ENCODE measurements around the gene ZNF438.
"Not testable (repeated sequence)": the region's sequence is repeated elsewhere in the genome, so short reads cannot be mapped to it uniquely, and the experiment has no call there.

ZNF438 gene

DNA sequence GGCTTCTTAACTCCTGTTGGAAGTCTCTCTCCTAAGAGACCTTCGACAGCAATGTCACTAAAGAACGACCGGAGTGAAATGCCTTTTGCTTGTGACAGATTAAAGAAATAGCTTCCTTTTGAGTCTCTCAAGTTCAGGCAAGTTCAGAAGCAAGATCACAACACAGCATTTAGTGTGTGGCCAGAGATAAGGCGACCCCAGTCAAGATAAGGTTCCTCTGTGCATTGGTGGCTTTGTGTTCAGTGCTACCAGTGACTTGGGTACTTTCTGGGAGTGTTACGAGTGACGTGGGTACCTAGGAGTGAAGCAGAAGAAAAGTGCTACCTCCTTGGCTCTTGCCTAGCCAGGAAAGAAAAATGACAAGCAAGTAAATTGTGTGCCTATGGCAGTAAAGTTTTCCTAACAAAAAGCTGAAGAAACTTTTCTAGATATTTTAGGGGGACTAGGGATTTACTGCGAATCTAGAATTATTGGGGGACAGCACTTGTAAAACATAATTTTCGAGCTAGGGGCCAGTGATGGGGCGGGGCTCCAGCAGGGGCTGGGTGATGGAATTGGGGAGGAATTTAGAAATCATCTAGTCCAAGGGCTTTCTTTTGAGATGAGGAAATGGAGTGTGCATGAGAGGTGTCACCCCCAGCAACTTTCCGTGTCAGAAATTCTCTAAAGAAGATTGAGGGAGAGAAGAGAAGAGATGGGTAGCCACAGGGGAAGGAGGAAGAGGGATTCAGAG is 210.2 kb downstream of the ZNF438 start:
- no peak for DNase-seq

DNA sequence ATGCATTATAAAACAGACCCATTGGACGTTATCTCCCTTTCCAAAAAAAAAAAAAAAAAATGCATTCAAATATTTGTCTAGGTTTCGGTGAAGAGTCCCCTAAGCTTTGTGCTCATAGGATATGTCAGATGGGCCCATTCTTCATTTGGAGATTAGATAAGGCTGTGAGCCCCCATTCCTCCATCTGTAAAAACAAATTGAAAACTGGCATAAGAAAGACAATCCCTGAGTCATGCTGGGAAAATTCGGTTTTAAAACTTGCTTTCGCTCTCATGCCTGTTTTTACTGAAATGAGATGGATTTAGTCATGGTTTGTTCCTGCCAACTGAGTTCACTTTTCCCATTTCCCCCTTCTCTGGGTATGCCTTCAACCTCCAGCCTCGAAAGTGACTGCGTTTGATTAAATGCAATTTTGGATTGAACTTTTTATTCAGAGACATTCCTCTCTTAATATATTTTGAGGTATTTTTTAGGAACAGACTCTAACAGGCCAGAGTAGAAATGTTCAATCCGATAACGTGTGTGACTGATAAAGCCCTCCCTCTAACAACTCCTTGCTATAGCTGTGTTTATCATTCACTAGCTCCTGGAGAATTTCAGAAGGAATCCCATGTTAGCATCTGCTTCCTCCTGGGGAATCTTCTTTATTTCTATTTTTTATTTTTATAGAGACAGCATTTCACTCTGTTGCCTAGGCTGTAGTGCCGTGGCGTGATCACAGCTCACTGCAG is 211.2 kb downstream of the ZNF438 start:
- DNase-seq, result no peak

DNA sequence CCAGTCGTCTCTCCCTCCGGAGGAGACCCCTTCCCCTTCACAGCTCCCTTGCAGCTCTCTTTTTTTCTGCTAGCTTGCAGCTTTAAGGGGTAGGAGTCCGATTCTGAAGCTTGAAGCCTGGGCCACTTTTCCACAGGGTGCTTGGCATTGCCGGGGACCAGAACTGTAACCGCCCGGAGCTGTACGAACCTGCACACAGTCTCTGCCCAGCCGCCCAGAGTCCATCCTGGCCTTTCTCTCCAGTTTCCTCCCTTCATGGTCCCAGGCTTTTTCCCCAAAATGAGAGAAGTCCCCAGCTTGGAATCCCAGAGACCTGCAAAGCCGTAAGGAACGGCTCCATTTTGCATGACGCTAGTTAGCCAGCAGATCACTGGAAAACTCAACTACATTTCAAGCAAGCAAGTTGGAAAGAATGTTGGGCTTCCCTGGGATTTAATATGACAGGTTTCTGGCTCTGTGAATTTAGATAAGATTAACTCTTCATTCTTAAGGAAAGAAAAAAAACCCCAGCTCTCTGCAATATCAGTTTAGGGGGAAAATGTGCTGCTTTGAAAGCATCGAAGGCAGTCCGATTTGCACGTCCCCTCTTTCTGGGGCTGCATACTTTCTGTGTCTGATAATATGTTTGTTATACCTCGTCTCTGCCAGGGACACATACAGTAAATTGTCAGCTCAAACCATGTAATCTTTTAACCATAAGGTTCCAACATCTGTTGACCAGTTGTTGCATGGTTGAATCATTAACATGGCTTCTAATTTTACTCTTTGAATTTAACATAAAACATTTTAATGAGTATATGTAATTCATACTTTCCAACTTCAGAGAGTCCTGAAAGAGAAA is 212.1 kb downstream of the ZNF438 start:
- no peak for DNase-seq

DNA sequence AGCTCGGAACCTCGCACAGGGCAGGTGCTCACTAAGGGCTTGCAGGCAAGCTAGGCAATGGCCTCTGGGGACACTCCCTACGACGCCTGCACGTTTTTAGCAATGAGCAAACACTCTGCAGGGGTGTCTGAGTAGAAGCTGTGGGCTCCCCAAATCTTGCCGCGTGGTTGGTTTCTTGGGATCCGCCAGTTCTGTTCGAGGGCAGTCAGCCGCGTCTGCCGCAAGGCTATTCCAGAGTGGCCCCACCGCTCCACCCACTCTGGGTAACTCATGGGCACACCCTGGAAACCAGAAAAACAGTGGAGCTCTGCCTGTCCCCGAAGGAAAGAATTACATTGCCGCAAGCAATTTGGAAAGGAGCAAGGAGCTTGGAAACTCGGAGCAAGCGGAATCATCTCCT is 212.8 kb downstream of the ZNF438 start:
- DNase-seq, result no peak

DNA sequence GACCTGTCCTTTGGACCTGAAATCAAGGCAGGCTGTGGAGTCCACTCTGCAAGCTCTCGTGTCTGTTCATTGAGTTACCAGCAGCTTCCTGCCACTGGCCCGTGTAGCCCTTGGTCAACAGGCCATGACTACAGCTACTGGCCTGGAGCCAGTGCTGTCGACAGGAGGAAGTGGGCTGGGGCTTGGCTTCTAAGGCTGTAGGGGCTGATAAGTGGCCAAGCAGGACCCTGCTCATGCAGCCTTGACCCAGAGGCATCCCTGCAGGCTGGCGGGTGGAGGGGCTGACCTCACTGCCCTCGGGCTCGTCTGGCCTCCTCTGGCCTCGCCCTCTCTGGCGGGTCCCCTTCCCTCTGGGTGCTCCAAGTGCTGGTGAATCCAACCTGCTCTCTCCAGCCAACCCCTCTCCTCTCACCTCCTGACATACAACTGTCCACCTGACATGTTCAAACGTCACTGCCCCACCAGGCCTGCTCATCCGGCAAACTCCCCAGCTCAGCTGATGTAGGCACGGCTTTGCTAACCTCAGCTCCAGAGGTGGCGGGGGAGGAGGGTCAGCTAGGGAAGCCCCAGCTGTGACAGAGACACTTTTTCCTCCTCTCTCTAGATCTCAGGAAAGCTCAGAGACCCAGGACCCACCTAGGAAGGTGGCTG is 213.5 kb downstream of the ZNF438 start:
- no peak for DNase-seq

DNA sequence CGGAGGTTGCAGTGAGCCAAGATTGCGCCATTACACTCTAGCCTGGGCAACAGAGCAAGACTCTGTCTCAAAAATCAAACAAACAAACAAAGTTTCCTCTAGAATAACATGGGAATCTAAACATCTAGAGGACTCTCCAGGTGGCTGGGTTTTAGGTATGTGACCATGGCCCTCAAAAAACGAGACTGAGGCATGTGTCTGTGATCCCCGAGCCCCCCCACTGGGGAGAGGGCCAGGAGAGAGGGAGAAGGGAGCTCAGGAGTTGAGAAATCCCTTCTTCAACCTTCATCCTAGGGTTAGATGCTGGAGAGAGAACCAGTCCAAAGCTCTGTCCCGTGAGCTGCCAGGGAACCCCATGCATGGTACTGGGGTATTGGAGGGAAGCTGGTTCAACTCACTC is 214.1 kb downstream of the ZNF438 start:
- DNase-seq, result no peak

DNA sequence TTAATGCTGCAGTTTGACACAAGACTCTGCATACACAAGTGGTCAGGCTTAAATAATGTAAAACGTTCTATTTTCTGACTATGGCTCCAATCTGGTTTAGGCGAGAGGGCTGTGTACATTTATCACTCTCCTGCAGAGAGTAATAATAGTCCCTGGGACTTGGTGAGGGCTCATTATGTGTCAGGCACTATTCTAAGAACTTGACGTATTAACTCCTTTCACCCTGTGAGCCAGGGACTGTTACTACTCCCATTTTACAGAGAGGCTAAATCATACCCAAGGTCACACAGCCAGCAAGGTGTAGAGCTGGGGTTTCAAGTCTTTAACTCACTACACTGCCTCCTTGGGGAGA is 214.9 kb downstream of the ZNF438 start:
- no peak for DNase-seq

DNA sequence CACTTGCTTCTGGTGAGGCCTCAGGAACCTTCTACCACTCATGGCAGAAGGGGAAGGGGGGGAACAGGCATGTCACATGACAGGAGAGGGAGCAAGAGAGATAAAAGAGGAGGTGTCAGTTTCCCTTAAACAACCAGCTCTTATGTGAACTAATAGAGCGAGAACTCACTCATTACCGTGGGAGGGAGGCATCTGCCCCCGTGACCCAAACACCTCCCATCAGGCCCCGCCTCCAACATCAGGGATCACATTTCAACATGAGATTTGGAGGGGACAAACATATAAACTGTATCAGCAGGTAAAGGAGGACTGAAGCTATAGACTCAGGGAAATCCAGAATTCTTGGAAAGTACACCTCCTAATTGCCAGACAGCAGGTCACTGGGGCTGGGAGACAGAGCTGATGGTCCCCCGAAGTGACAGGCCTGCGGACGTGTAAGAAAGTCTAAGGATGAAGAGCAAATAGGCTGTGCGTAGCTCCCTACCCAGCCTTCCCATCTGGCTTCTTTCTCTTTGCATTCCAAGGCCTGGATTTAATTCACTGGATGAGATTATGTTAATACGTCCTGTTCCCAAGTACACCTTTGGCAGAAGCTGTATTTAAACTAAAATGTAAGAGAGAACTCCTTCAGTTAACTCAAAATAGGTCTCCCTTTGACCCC is 215.4 kb downstream of the ZNF438 start:
- no peak for DNase-seq

DNA sequence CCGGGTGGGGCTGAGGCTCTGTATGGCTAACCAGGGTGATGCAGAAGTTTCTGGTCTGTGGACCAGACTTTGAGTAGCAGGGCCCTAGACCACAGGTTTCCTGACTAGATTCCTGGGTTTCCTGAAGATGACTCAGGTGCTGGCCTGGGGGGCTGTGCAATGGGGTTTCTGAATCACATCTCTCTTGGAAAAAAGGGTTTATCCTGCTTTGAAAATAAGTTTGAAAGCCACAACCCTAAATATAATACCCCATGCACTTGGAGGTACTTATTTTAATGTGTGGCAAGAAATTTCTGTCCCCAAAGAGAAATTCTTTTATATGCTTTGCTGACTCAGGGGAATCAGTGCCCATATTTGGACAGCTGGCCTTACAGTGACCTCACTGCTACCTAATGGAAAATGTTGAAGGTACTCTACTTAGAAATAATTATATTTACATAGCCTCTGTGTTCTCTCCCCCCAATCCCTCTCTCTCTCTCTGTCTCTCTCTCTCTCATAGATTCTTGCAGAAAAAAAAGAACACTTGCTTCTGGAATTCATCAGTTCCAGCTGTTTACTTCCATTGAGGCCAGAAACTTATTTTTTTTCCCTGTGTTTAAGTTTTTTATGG is 217.7 kb downstream of the ZNF438 start:
- no peak for DNase-seq

DNA sequence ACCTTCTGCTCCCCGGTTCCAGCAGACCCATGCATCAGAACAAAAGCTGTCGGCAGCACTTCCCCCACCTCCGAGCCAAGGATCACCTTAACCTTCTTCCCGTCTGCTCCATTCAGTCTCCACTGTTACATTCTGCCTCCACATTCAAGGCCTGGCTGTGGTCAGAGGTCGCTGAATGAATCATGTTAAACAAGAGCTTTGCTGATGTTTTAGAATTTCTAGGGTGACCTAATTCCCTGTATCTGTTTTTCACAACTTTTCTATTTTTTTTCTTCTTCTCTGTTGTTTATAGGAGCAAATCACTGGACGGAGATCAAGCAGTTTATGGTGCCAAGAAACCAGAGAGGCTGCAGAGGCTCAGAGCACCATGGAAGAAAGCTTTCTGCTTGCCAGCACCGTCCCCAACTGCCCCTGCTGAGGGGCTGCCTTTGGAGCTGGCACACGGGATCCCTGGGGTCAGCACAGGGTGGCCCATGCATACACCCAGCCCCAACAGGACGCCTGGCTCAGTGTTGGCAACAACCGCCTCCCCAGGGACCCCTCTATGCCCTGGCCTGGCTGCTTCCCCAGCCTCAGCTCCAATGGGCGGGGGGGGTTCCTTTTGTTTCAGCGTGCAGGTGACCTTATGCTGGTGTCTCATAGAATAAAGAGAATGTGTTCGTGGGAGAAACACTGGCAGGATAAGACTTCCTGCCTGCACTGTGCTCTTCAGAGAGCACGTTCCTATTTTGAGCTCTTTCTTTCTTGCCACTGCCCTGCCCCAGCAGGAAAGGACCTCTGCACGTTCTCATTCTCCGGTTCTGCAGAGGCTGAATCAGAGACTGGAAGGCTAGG is 219.4 kb downstream of the ZNF438 start:
- no peak for DNase-seq

DNA sequence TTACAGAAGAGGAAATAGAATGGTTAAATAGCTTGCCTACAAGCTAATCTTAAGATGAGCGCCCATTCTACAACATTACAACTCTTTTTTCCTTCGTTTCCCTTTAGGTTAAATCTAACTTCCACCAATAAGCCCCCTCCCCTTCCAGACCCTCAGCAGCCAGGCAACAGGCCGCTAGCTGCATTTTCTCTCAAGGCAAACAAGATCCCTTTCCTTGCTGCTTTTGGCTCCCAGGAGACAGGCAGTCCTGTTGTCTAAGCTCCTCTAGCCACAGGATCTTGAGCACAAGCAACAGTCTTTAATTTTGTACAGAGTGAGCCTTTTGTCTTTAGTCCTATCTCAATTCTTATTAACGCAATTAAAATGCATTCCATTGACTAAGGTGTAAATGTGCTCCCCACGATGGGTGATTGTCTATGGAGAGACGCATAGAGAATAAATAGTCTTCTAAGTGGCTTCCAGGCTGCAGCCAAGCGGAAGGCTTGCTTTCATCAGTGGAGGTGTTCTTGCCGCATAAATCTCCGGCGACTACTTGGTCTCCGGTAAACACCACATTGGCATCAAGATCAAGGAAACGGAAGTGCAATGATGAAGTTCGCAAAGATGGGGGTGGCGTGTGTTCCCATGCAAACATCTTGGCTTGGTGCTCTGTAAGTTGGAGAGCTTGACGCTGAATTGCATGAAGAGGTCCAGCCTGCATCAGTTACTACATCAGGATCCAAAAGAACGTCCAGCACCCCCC is 220.2 kb downstream of the ZNF438 start:
- DNase-seq, result no peak

DNA sequence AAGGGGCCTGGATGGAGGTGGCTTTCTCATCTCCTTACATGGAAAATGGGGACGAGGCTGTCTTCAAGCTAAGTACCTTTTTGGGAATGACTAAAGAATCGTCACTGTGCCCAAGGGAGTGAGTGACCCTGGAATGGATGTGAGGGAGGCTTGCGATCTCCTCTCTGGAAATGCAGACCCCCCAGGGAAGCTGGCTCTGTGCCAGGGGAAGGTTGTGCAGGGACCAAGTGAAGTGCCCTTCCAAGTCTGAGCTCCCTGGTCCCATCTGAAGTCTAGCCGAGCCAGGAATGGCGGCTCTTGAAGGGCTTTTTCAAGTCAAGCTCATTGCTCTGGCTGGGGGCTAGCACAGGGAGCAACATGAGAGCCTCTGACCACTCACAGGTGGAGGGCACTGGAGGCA is 221.2 kb downstream of the ZNF438 start:
- no peak for DNase-seq

DNA sequence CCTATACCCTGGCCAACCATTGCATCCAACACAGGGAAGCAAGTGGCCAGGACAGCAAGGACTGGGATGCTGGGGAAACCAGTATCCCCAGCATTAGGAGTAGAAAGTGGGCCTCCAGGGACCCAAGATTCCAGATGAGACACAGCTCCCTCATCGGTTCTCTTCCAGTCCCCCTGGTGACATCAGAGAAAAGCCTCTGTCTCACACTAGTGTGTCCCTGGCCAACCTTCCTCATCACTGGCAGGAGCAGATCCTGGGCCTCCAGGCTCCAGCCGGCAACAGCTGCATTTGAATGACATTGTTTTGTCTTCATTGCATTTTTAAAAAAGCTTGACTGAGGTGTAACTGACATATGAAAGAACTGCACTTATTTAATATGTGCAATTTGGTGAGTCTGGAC is 224.8 kb downstream of the ZNF438 start:
- DNase-seq, result no peak

DNA sequence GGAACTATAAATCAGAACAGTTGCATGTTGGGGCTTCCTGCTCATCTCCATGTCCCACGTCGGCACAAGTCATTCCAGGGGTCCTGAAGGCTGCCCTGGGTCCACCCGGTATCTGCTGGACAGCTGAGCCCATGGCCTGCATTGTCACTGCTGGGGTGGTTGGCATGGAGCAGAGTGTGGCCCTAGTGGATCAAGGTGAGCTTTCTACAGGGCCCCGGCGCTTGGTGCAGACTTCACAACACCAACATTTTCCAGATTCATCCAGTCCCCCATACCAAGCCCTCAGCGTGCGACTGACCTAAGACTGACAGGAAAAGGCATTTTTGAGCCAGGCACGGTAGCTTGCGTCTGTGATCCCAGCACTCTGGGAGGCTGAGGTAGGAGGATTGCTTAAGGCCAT is 226.6 kb downstream of the ZNF438 start:
- DNase-seq, result no peak

DNA sequence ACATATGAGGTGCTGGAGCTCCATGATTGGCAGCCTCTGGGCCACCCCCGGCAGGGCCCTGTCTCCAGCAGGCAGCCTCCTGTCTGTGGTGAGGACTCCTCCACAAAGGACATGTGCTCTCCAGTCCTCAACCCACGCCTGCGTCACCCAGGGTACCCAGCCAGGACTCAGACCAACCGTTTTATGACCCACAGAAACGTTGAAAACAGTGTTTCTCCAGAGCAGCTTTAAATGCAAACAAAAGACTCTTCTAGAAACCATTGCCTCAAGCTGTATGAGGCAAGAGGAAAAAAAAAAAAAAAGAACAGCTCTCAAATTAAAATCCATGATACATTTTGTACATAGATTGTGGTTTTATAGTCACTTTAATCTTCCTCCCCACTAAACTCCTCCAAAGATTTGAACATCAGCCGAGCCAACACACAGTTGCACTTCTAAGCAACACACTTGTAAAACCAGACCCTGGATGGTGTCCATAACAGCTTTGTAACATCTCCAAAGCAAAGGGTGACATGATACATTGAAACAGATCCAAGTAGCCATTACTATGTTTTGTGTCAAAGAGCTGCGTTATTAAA is 227.1 kb downstream of the ZNF438 start:
- no peak for DNase-seq

DNA sequence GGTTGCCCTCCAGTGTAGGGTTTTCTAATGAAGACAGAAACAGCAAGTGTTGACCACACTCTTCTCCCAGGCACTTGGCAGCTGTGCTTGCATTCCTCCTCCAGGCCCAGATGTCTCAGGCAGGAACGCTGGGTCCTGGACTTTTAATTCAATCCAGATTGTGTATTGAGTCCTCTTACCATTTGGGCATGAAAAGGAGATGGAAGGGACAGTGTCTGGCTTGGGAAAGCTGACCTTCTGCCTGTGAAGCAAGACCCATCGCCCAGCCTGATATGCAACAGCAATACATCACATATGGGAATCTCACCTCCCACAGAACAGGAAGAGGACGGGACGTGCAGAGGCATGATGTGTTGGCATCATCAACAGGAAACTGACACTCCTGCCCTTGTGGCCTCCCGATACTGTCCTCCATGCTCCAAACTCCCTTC is 227.8 kb downstream of the ZNF438 start:
- DNase-seq, result no peak

DNA sequence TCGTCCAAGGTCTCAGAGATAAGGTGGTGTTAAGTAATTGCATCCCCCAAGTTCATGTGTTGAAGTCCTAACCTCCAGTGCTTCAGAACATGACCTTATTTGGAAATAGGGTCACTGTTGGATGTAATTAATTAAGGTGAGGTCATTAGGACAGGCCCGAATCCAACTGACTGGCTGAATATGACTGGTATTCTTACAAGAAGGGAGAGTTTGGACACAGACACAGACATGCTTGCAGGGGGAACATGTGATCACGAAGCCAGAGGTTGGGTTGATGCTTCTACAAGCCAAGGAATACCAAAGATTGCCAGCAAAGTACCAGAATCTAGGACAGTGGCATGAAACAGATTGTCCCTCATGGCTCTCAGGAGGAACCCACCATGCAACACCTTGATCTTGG is 228.6 kb downstream of the ZNF438 start:
- DNase-seq, result no peak

DNA sequence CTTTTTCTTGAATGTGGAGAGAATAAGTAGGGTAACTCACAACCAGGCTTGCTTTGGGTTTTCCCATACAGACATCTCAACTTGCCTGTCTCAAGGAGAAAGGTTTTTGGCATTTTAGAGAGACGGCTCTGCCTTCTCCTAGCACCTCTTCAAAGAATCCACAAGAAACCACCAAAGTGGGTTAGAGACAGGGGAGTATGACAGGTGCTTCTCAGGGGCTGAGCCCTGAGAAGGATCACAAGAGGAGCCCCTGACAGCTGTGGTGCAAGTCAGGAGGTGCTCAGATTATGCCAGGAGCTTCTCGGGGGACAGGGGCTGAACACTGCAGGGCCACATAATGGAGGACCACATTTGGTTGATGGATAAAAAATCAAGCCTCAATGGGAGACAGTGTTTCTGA is 231.3 kb downstream of the ZNF438 start:
- DNase-seq, result no peak

DNA sequence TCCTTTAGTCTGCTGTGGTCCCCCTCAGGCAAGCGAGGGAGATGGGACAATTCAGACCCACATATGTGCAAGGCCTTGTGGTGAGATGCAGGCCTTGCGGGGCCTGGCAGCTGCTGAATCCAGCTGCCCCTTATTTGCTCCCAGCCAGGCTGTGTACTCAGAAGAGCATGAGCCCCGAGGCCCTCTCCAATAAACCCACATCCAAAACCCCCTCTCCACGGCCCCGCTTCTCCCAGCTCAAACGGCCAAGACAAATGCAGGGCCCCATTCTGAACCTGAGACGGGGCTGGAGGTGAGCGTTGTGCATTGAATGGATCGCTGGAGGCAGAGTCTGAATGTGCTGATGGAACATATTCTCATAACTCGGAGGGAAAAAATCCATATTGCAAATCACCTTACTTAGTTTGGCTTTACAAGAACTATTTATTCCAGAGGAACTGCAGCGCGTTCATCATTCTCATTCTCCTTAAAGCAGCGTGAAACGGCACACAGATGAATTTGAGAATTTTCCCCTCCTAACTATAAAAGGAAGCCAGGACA is 232.9 kb downstream of the ZNF438 start:
- no peak for DNase-seq

DNA sequence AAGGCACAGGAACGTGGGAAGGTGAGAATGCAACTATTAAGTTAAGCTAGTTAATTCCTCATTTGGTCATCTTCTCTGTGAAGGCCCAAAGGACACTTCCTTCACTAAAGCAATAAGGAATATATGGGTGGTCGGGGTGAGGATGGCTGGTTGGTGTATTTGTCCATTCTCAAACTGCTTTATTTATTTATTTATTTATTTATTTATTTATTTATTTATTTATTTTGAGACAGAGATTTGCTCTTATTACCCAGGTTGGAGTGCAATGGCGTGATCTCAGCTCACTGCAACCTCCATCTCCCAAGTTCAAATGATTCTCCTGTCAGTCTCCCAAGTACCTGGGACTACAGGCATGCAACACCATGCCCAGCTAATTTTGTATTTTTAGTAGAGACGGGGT is 236.6 kb downstream of the ZNF438 start:
- DNase-seq, result not testable (repeated sequence)
